Subcutaneous abdominal adipose tissue (tissue), 5 donors: ENCODE measurements around the gene DAB2IP.
A peak's percentile ranks its signal among the peaks of the same experiment; 100 is the strongest.

Experiments used
- H3K27ac ChIP-seq: one replicate; pipeline ENCODE4 v1.7.0; 2013; ENCODE audit warnings: low read depth, mild to moderate bottlenecking, inconsistent platforms, low read length, moderate library complexity
- H3K27me3 ChIP-seq, 5 donors: one replicate each; pipeline ENCODE4 v1.7.0; 2013; ENCODE audit warnings: low read length in 5 of 5, inconsistent platforms in 1 of 5; ENCODE audit not compliant: control insufficient read depth in 5 of 5, insufficient read depth in 4 of 5
- H3K36me3 ChIP-seq, 5 donors: one replicate each; pipeline ENCODE4 v1.7.0; 2013; ENCODE audit warnings: low read length in 5 of 5; ENCODE audit not compliant: control insufficient read depth in 5 of 5, insufficient read depth in 5 of 5
- H3K4me1 ChIP-seq, 5 donors: one replicate each; pipeline ENCODE4 v1.7.0; 2013; ENCODE audit warnings: low read length in 5 of 5, mild to moderate bottlenecking in 3 of 5, moderate library complexity in 1 of 5; ENCODE audit not compliant: control insufficient read depth in 5 of 5, insufficient read depth in 5 of 5
- H3K4me3 ChIP-seq, 5 donors: one replicate each; pipeline ENCODE4 v1.7.0; 2013; ENCODE audit warnings: low read length in 5 of 5, low read depth in 1 of 5
- H3K9ac ChIP-seq, 5 donors: one replicate each; pipeline ENCODE4 v1.7.0; 2013; ENCODE audit warnings: low read length in 5 of 5, mild to moderate bottlenecking in 4 of 5, moderate library complexity in 3 of 5
- H3K9me3 ChIP-seq, 5 donors: one replicate each; pipeline ENCODE4 v1.7.0; 2013; ENCODE audit warnings: low read length in 5 of 5; ENCODE audit not compliant: control insufficient read depth in 5 of 5
- donor health status: healthy.
- donor health status: healthy.
- donor health status: healthy.
- donor health status: healthy.
- donor health status: healthy.

DAB2IP gene

DNA sequence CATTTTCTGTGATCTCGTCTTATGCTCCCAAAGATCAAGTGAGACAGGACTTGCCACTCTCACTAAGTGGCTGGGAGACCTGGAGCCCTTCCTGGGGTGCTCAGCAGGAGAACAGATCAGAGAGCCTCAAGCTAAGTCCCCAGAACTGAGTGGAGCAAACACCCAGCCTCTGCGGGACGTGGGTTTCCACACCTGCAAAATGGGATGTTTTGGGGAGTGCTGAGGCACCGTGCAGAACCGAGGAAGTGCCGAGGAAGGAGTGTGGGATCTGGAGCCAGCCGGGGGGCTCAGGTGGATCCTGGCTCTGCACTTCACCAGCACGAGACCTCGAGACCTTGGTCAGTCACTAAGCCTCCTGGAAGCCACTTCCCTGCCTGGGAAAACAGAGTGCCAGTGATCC is 166.0 kb downstream of the DAB2IP start:
- Histone ChIP-seq H3K9me3 (no peaks in the 10 kb centered on the region), H3K36me3 (peaks cover 0 to 2% (median 0%) of the 10 kb centered on the region in 5 donors), H3K4me3 (no peak overlapping the region), H3K9ac (no peak overlapping the region), H3K27ac (no peak overlapping the region), H3K27me3 (peaks cover 0 to 3% (median 0%) of the 10 kb centered on the region in 5 donors), H3K4me1 (peaks cover 0 to 26% (median 0%) of the 10 kb centered on the region in 5 donors)

- no peak overlapping the region for H3K9ac ChIP-seq
- H3K27ac ChIP-seq, result no peak overlapping the region
- no peaks in the 10 kb centered on the region for H3K9me3 ChIP-seq
Observed at GRCh38 chr9:121818016-121818661, 166.7 kb downstream of the DAB2IP start.

DNA sequence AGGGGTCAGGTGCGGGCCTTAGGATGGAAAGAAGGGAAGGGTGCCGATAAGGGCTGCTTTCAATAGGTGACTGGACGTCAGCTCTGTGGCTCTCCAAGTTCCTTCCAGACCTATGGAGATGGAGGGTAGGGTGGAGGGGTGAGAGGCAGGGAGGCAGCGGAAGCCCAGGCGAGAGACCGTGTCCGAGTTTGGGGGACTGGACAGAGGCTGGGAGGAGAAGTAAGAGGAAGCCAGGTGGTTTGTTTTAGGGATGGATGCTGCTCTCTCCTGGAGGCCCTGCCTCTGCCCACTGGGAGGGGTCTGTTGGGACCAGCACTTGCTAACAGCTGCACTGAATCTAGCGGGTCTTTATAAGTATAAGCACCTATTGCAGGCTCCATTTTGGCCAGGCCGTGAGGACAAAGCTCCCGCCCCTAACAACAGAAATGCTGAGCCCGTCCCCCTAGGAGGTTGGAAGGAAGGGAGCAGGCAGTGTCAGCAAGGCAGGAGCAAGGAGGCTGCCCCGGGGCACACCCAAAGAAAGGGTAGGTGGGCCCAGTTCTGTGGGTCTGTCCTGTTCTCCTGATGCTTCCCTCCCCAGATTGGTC is 167.5 kb downstream of the DAB2IP start:
- Histone ChIP-seq H3K9me3 (no peaks in the 10 kb centered on the region), H3K36me3 (peaks cover 0 to 2% (median 0%) of the 10 kb centered on the region in 5 donors), H3K27ac (no peak overlapping the region), H3K4me3 (peak overlapping the region in 1 of 5 donors; percentile 19), H3K9ac (no peak overlapping the region), H3K4me1 (peaks cover 0 to 26% (median 0%) of the 10 kb centered on the region in 5 donors), H3K27me3 (peaks cover 0 to 3% (median 0%) of the 10 kb centered on the region in 5 donors)

More at GRCh38 chr9:121818016-121818661, 166.7 kb downstream of the DAB2IP start:
- peaks cover 0 to 3% (median 0%) of the 10 kb centered on the region in 5 donors for H3K27me3 ChIP-seq
- H3K36me3 ChIP-seq, result peaks cover 0 to 2% (median 0%) of the 10 kb centered on the region in 5 donors
- H3K4me3 ChIP-seq, result no peak overlapping the region
- H3K4me1 ChIP-seq, result peaks cover 0 to 26% (median 0%) of the 10 kb centered on the region in 5 donors

DNA sequence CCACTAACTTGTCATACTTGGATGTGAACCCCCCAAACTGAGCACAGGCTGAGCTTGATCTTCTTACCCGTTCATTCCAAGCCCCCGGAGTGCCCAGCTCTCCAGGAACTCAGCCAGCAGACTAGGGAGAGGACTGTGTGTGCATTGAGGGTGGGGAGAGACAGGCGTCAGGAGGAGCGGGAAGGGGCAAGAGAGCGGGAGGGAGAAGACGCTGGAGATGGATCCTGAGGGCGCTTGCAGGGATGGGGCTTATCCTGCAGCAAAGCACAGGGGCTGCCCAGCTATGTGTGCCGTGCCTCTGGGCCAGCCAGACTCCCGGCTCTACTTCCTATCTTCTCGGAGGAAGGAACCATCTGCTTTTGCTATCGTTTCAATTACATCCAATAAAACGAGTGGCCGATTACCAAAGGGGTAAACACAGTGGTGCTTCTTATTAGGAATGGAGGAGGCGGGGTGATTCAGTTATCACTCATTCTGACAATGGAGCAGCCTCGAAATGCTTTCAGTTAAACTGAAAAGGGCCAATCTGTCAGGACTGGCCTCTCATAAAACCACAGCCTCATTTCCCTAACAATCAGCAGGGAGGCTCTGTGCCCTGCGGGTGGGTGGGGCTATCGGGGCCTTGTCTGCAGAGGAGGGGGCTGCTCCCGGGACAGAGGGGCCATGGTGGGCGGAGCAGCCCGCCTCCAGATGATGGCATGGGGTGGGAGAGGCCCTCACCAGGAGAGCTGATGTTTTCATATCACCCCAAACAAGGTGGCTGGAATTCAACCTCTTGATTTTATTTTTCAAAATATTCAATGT is 168.2 kb downstream of the DAB2IP start:
- Histone ChIP-seq H3K4me1 (peaks cover 0 to 26% (median 0%) of the 10 kb centered on the region in 5 donors), H3K4me3 (peak overlapping the region in 3 of 5 donors; percentile 19 to 42 (median 39)), H3K27me3 (peaks cover 0 to 3% (median 0%) of the 10 kb centered on the region in 5 donors), H3K36me3 (peaks cover 0 to 2% (median 0%) of the 10 kb centered on the region in 5 donors), H3K27ac (no peak overlapping the region), H3K9ac (no peak overlapping the region), H3K9me3 (no peaks in the 10 kb centered on the region)

GRCh38 chr9:121820286-121821005 is 169.0 kb downstream of the DAB2IP start:
- Histone ChIP-seq H3K27me3 (peaks cover 0 to 3% (median 0%) of the 10 kb centered on the region in 5 donors), H3K36me3 (peaks cover 0 to 2% (median 0%) of the 10 kb centered on the region in 5 donors), H3K9me3 (no peaks in the 10 kb centered on the region), H3K9ac (no peak overlapping the region), H3K4me3 (no peak overlapping the region), H3K27ac (no peak overlapping the region), H3K4me1 (peaks cover 0 to 26% (median 0%) of the 10 kb centered on the region in 5 donors)

- peaks cover 0 to 2% (median 0%) of the 10 kb centered on the region in 5 donors for H3K27me3 ChIP-seq
- no peak overlapping the region for H3K4me3 ChIP-seq
- H3K9me3 ChIP-seq, result no peaks in the 10 kb centered on the region
- H3K36me3 ChIP-seq, result peaks cover 0 to 2% (median 0%) of the 10 kb centered on the region in 5 donors
- H3K9ac ChIP-seq, result no peak overlapping the region
- peaks cover 0 to 26% (median 0%) of the 10 kb centered on the region in 5 donors for H3K4me1 ChIP-seq
- H3K27ac ChIP-seq, result no peak overlapping the region
Observed at GRCh38 chr9:121821326-121821725, 169.9 kb downstream of the DAB2IP start.

GRCh38 chr9:121822093-121823085 is 171.0 kb downstream of the DAB2IP start:
- Histone ChIP-seq H3K4me3 (no peak overlapping the region), H3K9me3 (no peaks in the 10 kb centered on the region), H3K4me1 (peaks cover 0 to 26% (median 0%) of the 10 kb centered on the region in 5 donors), H3K27ac (no peak overlapping the region), H3K36me3 (peaks cover 0 to 2% (median 0%) of the 10 kb centered on the region in 5 donors), H3K9ac (no peak overlapping the region), H3K27me3 (no peaks in the 10 kb centered on the region)

GRCh38 chr9:121823451-121824169 is 172.2 kb downstream of the DAB2IP start:
- peaks cover 0 to 26% (median 0%) of the 10 kb centered on the region in 5 donors for H3K4me1 ChIP-seq
- no peaks in the 10 kb centered on the region for H3K9me3 ChIP-seq
- H3K27me3 ChIP-seq, result no peaks in the 10 kb centered on the region
- H3K9ac ChIP-seq, result no peak overlapping the region
- peaks cover 0 to 2% (median 0%) of the 10 kb centered on the region in 5 donors for H3K36me3 ChIP-seq
- H3K27ac ChIP-seq, result no peak overlapping the region
- no peak overlapping the region for H3K4me3 ChIP-seq
